Epithelial cell of proximal tubule (primary cell): Measurements from ENCODE around the gene RPAIN. TPM values are rescaled to one million over a fixed set of nuclear protein-coding genes. Genes with fewer than 3 reads are reported as not detected.
"Not testable (repeated sequence)": the region's sequence is repeated elsewhere in the genome, so short reads cannot be mapped to it uniquely, and the experiment has no call there.

ENCODE experiments used
- DNase-seq: peaks from one replicate; pipeline ENCODE4 v3.0.0-alpha.2; 2011; ENCODE audit warnings: low read depth
- H3K4me3 ChIP-seq: 2 replicates; pipeline ENCODE4 v1.5.1; 2011; ENCODE audit warnings: low read depth, mild to moderate bottlenecking, low read length
- CTCF ChIP-seq: conservative IDR thresholded peaks from 2 replicates; pipeline ENCODE4 v1.5.1; 2012; ENCODE audit warnings: low read depth, mild to moderate bottlenecking, low read length
- total RNA-seq: library from RNA; depleted of rRNA; stranded (reverse); fragments of >200 nt; gene quantifications from 2 replicates; pipeline ENCODE4 v1.2.3, GENCODE V29; 2015

Gene RPAIN
- total RNA-seq, 1 donor from 2014 or later = 25.2 TPM

- H3K4me3 ChIP-seq = no peak overlapping the region
- no peak for DNase-seq
- no peak for TF ChIP-seq CTCF
Observed at GRCh38 chr17:5429191-5429887, 9.4 kb downstream of the RPAIN start.

GRCh38 chr17:5430413-5430999 lies 10.5 kb downstream of the RPAIN start:
- H3K4me3 ChIP-seq = no peak overlapping the region
- TF ChIP-seq CTCF = no peak
- no peak for DNase-seq

- not testable (repeated sequence) for H3K4me3 ChIP-seq, DNase-seq
Observed at GRCh38 chr17:5431234-5431633, 11.3 kb downstream of the RPAIN start.

GRCh38 chr17:5431949-5432556 lies 12.1 kb downstream of the RPAIN start:
- DNase-seq = no peak
- no peak for TF ChIP-seq CTCF
- H3K4me3 ChIP-seq = no peak overlapping the region

- TF ChIP-seq CTCF = no peak
- H3K4me3 ChIP-seq = no peak overlapping the region
- DNase-seq = no peak
Observed at GRCh38 chr17:5434984-5435383, 15.0 kb downstream of the RPAIN start.

GRCh38 chr17:5435781-5436315 lies 15.9 kb downstream of the RPAIN start:
- not testable (repeated sequence) for DNase-seq, H3K4me3 ChIP-seq

GRCh38 chr17:5437721-5438317 lies 17.8 kb downstream of the RPAIN start:
- DNase-seq = no peak
- peak overlapping the region; percentile 80 for H3K4me3 ChIP-seq
- TF ChIP-seq CTCF = no peak
